GM18526 (cell line): ENCODE results near the gene COX5B.

Experiments
- POLR2A ChIP-seq: IDR thresholded peaks from 3 replicates; pipeline ENCODE4 v1.6.1; 2011; ENCODE audit not compliant: insufficient read length; ENCODE audit errors: extremely low read depth

COX5B gene

DNA sequence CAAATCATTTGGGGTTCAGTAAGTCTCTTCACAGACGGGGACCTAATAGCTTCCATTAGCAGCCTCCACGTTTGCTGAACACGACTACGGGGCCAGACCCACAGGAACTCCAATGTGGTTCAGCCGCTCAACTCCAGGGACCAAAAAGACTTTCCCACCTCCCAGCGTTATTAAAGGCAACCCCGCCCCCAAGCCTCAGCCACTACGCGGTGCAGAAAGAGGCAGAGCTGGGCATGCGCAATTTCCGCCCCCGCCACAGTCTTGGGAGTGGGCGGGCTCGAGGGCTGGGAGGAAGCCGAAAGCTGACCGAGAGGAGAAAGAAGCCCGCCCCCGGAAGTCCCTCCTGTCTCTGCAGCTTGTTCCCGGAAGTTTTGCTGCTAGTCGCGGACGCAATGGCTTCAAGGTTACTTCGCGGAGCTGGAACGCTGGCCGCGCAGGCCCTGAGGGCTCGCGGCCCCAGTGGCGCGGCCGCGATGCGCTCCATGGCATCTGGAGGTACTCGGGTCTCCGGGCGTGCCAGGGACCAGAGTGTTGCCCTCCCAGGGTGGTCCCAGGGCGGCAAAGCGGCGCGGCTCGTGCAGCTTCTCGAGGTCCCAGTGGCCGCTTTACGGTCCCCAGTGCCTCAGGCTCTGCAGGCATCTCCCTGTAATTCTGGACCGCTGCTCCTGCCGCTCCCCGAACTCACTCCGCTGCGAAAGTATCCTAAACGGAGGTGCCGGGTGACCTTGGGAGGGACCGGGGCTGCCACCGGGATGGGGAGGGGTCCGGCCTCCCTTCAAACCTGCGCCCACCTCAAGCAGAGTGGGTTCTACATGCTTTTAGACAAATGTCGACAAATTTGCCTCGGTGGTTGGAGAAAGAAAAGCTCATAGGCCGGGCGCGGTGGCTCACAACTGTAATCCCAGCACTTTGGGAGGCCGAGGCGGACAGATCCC is at the start of gene COX5B:
Gene COX5B, plus strand, starts transcription at position 368 of the 935 bp plus-strand sequence. Its CDS starts 25 bp downstream, at position 393.
- peak; percentile 93 for TF ChIP-seq POLR2A

DNA sequence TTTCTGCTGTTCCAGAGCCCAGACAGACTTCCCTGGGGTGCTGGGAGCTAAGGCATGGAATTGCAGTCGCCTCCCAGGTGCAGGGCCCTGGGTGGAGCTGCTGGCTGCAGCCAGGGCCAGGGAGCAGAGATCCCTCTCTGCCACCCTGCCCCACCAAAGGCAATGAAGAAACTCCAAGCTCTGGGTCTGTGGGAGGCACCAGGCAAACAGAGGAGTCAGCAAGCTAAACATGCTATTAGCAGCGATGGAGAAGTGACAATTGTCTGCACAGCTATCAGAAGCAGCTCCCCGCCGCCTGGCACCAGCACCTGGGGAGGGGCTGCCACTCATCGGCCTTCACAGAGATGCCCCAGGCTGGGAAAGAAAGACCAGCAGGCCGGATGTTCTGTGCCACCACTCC is 28.0 kb upstream of the COX5B start:
- TF ChIP-seq POLR2A, result no peak

DNA sequence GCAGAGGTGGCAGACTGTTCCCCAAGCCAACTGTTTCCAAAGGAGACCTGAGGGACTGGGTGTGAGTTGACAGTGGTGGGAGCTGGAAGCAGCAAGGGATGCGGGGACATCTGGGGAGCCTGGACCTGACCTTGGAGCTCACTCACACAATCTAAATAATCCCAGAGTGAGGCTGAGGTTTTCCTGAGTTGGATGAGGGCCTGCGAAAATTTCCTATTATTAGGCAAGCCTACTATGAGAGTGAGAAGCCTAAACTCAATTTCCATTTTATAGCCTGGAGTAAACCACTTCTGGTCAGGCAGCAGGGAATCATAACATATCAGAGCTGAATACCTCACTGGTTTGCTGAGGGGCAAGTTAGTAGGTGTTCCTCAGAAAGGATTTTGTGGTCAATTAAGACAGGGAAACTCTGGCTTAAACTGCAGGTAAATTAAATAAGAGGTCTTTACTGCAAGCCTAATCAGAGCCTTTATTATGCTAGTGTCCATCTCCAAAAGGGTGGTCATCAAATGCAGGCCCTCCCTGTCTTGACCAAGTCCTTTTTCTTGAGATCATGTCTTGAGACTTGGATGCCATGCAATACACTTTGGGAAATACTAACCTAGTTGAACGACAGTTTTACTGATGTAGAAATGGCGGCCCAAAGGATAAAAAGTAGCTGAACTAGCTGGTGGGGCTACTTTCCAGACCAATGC is 1.7 kb upstream of the COX5B start:
- no peak for TF ChIP-seq POLR2A

DNA sequence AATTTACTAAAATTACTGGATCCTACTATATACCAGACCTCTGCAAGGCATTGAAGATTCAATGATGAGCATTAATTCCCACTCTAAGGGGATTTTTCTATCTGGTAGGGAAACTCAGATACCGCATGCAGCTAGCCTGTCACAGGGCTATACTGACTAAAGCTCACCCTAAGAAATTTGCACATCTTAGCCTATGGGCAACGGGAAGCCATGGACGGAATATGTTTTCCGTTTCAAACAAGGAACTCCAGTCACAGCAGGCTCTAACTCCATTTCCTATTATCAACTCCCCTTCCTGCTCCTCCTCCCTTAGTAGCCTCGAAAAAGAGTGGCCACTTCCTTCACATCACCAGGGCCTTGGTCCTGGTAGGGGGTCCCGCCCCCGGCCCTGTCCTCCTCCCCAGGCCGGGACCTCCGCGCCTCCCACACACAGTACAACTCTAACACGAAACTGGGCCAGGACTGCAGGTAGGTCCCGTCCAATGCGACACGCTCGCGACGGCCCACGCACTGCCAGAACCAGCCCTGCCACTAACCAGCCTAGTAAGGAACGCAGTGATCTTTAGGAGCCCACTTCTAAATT is 659 bp upstream of the COX5B start:
- TF ChIP-seq POLR2A, result no peak

GRCh38 chr2:97646977-97647376 is 1.1 kb downstream of the COX5B start:
- TF ChIP-seq POLR2A, result no peak

GRCh38 chr2:97651114-97651513 is 5.3 kb downstream of the COX5B start:
- no peak for TF ChIP-seq POLR2A

DNA sequence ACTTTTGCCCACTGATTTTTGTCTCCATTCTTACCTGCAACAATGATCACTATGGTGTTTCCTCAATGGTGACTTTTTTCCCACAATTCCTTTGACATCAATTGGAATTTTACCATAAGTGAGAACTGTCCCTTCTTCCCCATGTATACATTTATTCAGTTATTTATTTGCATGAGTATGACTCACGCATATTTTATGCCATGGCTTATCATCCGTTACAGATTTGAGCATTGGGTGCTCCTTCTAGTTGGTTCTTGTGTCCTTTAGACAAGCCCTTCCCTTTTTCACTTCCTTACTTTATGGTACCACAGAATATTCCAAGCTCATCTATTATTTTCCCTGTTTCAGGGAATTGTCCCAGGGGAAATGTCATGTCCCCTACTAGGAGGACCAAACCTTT is 7.6 kb downstream of the COX5B start:
- no peak for TF ChIP-seq POLR2A

- TF ChIP-seq POLR2A, result no peak
Measured at GRCh38 chr2:97653874-97654273, 8.0 kb downstream of the COX5B start.

DNA sequence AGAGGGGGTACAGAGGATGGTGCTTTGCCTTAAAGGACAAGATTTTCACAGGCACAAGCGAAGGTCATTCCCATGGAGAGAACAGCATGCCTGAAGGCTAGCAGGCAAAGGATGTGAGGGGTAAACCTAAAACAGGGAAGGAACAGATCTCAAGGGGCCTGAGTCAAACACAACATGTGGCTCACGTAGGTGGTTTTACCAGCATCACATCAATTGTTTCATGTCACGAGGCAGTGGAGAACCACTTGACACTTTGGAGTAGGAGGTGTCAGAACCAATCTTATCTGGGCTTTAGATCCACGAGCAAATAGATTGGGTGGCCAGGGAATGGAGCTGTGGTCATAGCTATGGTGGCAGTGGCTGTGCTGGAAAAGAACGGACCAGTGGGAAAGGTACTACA is 8.4 kb downstream of the COX5B start:
- TF ChIP-seq POLR2A, result no peak

GRCh38 chr2:97654791-97655190 is 8.9 kb downstream of the COX5B start:
- TF ChIP-seq POLR2A, result no peak

DNA sequence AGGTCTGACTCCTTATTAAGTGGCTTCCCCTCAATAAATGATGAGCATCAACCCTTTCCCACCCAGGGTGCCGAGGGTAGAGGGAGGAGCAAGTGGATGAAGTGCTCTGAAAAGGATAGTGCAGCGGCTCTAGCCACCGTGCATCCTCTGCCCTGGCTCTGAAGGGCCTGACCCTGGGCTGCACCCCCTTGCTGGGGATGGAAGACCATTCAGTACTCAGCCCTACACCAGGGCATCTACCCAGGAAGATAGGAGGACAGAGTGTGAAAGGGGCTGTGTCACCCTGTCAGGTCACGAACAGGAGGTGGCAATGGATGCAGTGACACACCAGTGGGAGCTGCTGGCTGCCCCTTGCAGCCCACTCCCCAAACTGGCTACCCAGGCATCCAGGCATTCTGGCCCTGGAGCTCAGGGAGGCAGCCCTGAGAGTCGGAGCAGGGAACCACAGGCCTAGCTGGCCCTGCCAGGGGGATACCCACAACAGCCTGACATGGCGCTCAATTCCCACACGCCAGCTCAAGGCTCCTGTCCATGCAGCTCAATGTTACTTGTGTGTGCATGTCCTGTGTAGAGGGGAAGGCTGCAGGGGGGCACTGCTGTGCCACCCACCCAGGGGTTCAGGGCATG is 10.4 kb downstream of the COX5B start:
- no peak for TF ChIP-seq POLR2A

DNA sequence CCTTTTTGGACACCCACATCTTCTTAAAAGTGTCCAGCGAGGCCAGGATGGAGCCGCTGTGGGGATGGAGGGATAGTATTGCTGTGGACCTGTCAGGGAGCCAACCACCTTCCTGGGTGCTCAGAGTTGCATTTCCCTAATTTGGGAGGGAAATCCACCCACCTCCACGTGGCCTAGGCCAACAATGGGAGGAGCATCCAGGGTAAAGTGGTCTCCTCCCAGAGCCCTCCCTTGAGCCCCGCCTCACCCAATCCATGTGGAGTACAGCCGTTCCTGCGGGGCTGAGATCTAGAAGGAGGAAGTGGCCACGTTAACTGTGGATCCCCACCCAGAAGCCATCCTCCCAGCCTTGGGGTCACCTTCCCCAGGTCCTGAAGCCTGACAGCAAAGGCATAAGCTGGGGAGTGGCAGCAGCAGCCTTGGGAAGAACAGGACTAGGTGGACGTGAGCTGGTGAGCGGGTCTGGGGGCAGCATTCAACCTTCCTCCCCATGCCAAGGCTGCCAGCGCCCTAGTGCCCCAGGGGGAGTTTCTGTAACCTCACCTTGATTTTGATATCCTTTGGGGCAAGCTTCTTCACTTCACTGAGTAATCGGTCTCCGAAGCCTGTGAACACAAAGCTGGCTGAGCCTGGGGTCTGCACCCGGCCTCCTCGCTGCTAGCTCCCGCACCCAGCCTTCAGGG is 11.2 kb downstream of the COX5B start:
- no peak for TF ChIP-seq POLR2A

DNA sequence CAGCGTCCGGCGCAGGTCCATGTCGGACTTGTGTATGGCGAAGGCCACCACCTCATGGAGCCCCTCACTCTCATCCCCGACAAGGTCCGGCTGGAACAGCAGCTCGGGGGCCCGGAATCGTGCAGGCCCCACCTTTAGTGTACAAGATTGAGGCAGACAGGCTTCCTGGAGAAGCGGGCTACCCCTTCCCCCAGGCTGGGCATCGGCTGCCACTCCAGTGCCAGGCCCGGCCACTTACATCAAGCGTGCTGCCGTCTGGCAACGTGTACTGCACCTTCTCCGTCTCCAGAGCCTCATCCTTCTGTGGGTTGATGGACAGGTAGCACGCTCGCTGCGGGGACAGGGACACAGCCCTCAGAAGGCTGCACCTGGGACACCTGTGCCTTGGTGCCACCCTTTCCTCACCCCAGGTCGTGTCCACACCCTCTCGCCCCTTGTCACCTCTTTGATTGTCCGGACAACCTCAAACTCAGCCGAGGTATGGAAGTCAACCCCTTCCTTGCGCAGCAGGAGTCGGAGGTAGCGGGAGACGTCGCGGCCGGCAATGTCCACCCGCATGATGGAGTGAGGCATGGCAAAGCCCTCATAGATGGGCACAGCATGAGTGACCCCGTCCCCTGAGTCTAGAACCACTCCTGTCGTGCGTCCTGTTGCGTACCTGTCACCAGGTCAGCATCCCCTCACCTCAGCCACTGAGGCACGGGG is 12.3 kb downstream of the COX5B start:
- TF ChIP-seq POLR2A, result no peak

DNA sequence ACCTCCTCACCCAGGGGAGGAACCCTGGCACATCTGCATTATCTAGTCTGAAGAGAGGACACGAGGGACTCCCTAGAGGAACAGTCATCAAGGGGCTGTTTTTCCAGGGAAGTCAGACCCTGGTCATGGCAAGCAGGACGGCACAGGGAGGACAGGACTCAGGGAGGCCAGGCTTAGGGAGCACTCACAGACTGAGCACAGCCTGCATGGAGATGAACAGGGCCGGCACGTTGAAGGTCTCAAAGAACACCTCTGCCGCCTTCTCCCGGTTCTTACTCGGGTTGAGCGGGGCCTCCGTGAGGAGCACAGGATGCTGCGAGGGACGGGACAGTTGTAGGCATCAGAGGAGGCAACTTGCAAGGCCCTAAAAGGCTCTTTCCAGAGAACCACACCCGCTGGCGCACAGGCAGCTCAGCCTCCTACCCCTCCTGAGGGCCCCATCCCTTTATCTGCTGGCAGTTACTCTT is 12.9 kb downstream of the COX5B start:
- no peak for TF ChIP-seq POLR2A
